Fibroblast of lung (primary cell): Measurements from ENCODE around the gene PTPRM.

Experiments
- EZH2 ChIP-seq: IDR thresholded peaks from 2 replicates; pipeline ENCODE4 v1.5.1; 2012; ENCODE audit warnings: low read length, control low read depth, mild to moderate bottlenecking; ENCODE audit errors: missing control alignments
- TF ChIP-seq, protein P1 (sequence below), 2 donors: IDR thresholded peaks in 1 of 2; conservative IDR thresholded peaks in 1 of 2; 1 replicate in 1 of 2; 2 replicates in 1 of 2; pipeline ENCODE4 v1.5.1; 2011 to 2012; ENCODE audit warnings: low read length in 2 of 2, control low read depth in 1 of 2, inconsistent platforms in 1 of 2, low read depth in 1 of 2, mild to moderate bottlenecking in 1 of 2

DNA sequence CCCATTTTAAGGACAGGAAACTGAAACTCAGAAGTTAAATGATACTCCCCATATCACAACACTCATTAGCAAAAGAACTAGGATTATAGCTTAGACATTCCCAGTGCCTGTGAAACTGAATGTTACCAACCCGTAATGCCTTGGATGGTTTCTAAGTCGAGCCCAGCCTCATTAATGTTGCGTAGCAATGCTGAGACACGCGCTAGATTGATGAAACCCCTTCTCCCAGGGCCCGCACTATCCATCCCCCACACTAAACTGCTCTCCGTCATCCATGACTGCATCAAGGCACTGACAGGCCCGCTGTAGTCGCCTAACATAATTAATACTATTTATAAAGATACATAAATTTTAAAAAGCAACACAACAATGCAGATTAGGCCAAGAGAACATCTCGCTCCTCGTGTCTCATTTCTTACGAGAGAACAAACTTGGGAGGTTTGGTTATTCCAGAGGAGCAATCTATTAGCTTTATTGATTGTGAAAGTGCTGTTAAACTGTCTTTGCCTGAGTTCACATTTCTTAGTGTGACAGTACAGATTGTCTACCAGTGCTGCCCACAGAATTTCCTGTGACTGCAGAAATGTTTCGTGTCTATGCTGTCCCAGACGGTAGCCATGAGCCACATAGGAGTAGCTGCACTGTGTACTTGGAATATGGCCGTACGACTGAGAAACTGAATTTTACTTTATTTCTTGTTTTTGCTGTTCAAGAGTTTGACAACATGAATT is 729.9 kb downstream of the PTPRM start:
- TF ChIP-seq, protein P1, sequence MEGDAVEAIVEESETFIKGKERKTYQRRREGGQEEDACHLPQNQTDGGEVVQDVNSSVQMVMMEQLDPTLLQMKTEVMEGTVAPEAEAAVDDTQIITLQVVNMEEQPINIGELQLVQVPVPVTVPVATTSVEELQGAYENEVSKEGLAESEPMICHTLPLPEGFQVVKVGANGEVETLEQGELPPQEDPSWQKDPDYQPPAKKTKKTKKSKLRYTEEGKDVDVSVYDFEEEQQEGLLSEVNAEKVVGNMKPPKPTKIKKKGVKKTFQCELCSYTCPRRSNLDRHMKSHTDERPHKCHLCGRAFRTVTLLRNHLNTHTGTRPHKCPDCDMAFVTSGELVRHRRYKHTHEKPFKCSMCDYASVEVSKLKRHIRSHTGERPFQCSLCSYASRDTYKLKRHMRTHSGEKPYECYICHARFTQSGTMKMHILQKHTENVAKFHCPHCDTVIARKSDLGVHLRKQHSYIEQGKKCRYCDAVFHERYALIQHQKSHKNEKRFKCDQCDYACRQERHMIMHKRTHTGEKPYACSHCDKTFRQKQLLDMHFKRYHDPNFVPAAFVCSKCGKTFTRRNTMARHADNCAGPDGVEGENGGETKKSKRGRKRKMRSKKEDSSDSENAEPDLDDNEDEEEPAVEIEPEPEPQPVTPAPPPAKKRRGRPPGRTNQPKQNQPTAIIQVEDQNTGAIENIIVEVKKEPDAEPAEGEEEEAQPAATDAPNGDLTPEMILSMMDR (conservative IDR thresholded peaks at IDR 0.05 in 1 of 2, IDR thresholded peaks at IDR 0.05 in 1 of 2; ENCODE audit: low read depth in 1 of 2, low read length in 2 of 2), result no peak
- no peak for TF ChIP-seq EZH2
